AML-193 (cell line): Measurements from ENCODE around the gene CNTNAP5.

ENCODE experiments used
- DNase-seq, 2 experiments: peaks; one replicate each; lab custom pipeline; 2025; lab: John Stamatoyannopoulos, UW

The CNTNAP5 gene

DNA sequence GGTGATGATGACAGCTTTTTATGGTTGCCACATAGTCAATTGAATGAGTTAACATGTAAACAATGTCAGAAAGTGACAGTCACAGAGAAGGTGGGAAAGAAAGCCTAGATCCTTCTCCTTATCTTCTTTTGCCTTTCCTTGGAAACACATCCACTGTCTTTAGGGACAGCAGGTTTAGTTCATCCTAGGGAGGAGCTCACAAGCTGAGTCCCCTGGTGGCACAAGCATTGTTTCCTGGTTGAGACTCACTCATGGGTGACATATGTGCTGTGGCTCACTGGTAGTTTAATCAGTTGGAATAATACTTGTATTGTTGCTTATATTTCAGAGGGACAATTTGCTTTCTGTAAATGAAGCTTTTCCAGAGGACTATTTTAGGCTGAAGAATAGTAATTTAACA is 598.5 kb downstream of the CNTNAP5 start:
- DNase-seq = no peak

DNA sequence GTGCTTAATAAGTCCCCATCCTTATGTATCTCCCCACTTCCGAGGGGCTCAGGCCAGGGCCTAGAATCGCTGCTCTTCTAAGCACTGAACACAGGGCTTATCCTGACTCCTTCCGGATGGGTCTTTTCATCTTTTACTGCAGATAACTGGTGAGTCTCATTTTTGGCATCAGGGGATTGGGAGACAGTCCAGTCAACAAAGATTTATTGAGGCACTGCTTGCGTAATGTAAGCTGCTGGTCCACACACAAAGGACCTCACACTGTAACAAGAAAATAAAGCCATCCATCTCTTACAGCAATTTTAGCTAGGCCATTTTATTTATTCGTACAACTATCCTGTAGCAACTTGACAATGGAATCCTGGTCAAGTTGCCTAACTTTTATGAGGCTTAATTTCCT is 600.5 kb downstream of the CNTNAP5 start:
- no peak for DNase-seq

DNA sequence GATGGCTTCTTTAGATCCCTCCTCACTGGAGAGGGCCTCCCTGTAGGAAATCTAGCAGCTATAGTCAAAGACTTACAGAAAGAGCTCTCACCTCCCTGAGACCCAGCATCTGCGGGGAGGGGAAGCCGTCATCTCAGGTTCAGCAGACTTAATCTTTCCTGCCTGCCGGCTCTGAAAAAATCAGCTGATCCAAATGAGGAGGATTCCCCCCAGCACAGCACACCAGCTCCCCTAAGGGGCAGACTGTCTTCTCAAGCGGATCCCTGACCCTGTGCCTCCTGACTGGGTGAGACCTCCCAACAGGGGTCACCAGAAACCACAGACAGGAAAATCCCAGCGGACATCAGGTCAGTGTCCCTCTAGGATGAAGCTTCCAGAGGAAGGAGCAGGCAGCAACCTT is 601.9 kb downstream of the CNTNAP5 start:
- no peak for DNase-seq

DNA sequence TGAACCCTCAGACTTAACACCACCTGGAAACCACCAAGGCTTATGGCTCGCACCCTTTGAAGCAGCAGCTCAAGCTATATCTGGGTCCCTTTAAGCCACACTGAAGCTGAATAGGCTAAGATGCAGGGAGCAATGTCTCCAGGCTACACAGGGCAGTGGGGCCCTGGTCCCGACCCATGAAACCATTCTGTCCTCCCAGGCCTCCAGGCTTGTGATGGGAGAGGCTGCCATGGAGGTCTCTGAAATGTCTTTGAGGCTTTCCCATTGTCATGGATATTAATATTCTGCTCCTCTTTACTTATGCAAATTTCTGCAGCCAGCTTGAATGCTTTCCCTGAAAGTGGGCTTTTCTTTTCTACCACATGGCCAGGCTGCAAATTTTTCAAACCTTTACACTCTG is 608.7 kb downstream of the CNTNAP5 start:
- no peak for DNase-seq

- no peak for DNase-seq
Measured at GRCh38 chr2:124639524-124639923, 614.4 kb downstream of the CNTNAP5 start.

GRCh38 chr2:124640221-124640750 is 615.2 kb downstream of the CNTNAP5 start:
- DNase-seq = no peak

DNA sequence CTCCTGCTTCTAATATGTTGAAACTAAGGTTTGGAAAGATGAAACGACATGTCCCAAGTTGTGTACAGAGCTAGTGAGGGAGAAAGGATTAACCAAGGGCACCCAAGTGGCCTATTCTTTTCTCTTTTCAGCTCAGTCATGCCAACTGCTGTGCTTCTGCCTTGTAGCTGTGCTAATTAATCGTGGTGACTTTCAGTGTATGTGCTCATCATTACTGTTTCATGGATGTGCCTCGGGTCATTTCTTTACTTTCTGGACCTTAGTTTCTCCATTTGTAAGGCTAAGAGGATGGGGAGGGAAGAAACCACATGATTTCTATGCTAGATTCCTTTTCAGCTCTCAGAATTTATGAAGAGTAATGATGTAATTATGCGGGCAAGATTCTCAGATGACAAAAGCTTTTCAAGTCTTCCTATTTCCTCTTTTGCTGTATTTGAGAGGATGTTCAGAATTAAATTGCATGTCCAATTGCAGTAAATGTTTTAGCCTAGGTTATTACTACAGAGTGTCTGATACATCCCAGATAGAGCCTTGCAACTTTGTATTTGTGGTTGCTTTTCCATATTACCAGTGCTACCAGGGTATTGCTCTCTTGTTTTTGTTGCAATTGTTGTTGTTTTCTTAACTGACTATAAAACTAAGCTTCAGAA is 621.2 kb downstream of the CNTNAP5 start:
- no peak for DNase-seq

GRCh38 chr2:124647245-124647644 is 622.2 kb downstream of the CNTNAP5 start:
- no peak for DNase-seq

DNA sequence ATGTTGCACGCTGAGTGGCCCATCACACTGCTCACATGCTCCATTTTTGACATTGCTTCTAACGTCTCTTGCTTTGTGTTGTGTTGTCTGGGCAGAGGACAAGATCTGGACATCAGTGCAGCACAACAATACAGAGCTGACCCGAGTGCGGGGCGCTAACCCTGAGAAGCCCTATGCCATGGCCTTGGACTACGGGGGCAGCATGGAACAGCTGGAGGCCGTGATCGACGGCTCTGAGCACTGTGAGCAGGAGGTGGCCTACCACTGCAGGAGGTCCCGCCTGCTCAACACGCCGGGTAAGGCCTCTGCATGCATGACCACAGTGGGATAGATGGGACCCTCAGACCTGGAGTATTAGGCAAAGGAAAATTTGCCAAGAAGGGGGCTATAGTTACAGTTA is 622.6 kb downstream of the CNTNAP5 start:
- DNase-seq = no peak

- no peak for DNase-seq
Measured at GRCh38 chr2:124649001-124649400, 623.9 kb downstream of the CNTNAP5 start.

- DNase-seq = no peak
Measured at GRCh38 chr2:124652099-124652498, 627.0 kb downstream of the CNTNAP5 start.

- DNase-seq = no peak
Measured at GRCh38 chr2:124658373-124658772, 633.3 kb downstream of the CNTNAP5 start.

DNA sequence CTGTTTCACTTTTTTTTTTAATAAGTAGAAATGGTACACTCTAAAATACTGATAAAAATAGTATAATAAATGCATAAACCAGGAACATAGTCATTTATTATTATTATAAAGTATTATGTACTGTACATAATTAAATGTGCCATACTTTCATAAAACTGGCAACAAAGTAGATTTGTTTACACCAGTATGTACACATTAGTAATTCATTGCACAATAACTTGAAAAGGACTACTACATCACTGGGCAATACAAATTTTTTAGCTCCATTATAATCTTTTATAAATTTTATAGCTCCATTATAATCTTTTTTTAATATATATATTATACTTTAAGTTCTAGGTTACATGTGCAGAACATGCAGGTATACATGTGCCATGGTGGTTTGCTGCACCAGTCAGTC is 636.5 kb downstream of the CNTNAP5 start:
- DNase-seq = no peak

- DNase-seq = no peak
Measured at GRCh38 chr2:124662946-124663644, 638.0 kb downstream of the CNTNAP5 start.

- no peak for DNase-seq
Measured at GRCh38 chr2:124663645-124663997, 638.5 kb downstream of the CNTNAP5 start.

DNA sequence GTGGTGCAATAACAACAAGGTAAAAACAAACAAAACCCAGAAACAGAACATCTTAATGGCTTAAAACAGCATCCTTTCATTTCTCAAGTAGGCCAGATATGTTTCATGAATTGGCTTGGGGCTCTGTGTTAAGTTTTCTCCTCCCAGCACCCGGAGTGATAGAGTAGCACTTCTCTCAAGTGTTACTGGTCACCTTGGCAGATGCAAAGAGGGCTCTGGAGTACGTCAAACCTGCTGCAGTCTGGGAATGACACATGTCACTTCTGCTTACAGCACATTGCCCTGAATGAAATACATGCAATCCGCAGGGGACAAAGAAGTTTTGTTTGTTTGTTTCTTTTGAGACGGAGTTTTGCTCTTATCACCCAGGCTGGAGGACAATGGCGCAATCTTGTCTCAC is 639.3 kb downstream of the CNTNAP5 start:
- no peak for DNase-seq

- DNase-seq = no peak
Measured at GRCh38 chr2:124666976-124667375, 641.9 kb downstream of the CNTNAP5 start.

DNA sequence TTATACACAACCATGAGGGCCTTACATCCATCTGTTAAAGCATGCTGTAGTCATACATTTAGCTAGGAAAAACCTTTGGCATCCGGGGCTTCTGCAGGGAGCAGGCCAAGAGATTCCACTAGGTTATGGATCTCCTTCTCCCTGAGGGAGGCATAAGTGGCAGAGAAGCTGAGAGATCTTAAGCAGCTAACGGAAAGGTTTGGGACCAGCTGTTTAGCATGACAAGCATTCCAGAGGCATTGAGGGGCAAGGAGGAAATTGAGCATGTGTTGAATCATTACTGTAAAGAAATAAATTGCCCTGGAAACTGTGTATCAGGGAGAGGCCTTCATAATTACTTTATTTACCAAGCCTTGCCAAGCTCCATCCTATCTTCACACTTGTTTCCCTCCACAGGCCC is 643.1 kb downstream of the CNTNAP5 start:
- no peak for DNase-seq

- no peak for DNase-seq
Measured at GRCh38 chr2:124670187-124670586, 645.1 kb downstream of the CNTNAP5 start.

DNA sequence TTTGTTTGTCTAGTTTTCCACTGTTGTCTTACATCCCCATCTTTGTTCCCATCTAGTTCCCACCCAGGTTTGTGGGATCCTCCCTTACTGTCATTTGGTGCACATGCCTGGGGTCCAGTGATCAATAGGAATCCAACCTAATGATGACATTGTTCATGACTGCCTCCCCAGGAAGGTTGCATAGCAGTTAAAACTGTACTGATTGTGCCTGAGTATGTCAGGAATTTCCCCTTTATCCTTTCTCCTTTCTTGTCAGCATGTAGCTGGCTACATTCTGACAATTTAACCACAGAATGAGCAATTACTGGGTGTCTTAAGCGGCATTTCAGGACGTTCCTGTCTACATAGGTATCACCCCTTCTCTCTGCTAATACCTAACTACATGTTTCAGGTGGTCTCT is 653.0 kb downstream of the CNTNAP5 start:
- no peak for DNase-seq

DNA sequence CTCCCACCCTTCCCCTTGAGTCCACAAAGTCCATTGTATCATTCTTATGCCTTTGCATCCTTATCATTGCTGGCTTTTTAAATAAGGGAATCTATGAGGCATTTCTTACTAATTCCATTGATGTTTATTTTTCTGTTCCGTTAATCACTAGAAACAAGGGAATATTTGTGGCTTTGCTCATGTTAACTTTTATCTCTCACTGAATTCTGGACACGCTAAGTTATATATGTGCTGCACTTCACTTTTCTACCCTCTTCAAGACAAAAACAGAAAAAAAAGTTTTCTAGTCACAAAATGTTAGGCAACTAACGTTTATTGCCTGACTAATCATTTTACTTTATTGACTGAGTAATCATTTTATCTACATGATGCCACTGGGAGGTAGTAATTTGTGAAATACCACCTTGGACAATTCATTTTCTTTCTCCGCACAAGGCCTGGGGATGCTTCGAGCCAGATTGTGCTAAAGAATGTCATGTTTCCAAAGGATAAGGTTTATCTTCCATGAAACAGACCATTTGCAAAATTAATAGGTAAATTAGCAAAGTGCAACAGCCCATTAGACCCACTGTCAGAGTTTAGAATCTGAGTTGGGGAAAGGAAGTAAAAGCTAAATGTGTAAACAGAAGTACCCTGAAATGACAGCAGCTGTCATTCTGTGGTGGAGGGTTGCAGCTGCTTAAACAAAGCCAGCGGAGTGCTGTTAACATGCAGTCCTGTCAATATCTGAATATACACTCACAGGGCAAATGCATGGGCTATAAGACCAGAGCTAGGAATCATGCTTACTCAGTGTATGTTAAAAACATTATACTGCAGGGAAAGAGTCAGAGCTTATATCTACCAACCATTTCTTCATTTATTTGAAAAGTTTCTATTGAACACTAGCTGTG is 658.7 kb downstream of the CNTNAP5 start:
- DNase-seq = no peak

- DNase-seq = no peak
Measured at GRCh38 chr2:124689348-124689747, 664.3 kb downstream of the CNTNAP5 start.

GRCh38 chr2:124692216-124692615 is 667.1 kb downstream of the CNTNAP5 start:
- DNase-seq = no peak
